C4-2B (cell line): ENCODE data around the gene KIAA0825.

ENCODE experiments used
- CTCF ChIP-seq: fragments of 450-650 bp; conservative IDR thresholded peaks from 2 replicates; pipeline ENCODE4 v1.5.1; 2017; ENCODE audit warnings: mild to moderate bottlenecking
- ZFX ChIP-seq: fragments of 450-650 bp; IDR thresholded peaks from 2 replicates; pipeline ENCODE4 v1.6.1; 2017

- no peak for TF ChIP-seq CTCF
- TF ChIP-seq ZFX, result no peak
Observed at GRCh38 chr5:94375801-94376200, 242.6 kb downstream of the KIAA0825 start.
